Right cardiac atrium (tissue), 5 donors: ENCODE measurements around the gene STRBP. TPM values are rescaled to one million over a fixed set of nuclear protein-coding genes. Genes with fewer than 3 reads are reported as not detected.
A peak's percentile ranks its signal among the peaks of the same experiment; 100 is the strongest.

Experiments used
- ATAC-seq, 2 donors: fragments of 200-7000 bp; cut with Tn5 transposase; one replicate each; pipeline versions ENCODE4 v1.8.0 to v1.9.1; 2020; ENCODE audit warnings: moderate library complexity in 2 of 2, mild to moderate bottlenecking in 1 of 2
- DNase-seq, 3 donors: peaks; one replicate each; pipeline ENCODE4 v3.0.0-alpha.2; 2020
- H3K27ac ChIP-seq: one replicate; pipeline ENCODE4 v1.5.1; 2013; ENCODE audit warnings: mild to moderate bottlenecking, low read length, control low read depth, moderate library complexity
- H3K27me3 ChIP-seq: one replicate; pipeline ENCODE4 v1.6.1; 2013; ENCODE audit not compliant: control insufficient read depth, insufficient read depth
- H3K4me1 ChIP-seq: one replicate; pipeline ENCODE4 v1.6.1; 2013; ENCODE audit warnings: low read length; ENCODE audit not compliant: control insufficient read depth, insufficient read depth
- H3K4me3 ChIP-seq: one replicate; pipeline ENCODE4 v1.5.1; 2013; ENCODE audit warnings: low read length, control low read depth
- H3K9me3 ChIP-seq: one replicate; pipeline ENCODE4 v1.6.1; 2013; ENCODE audit warnings: low read length; ENCODE audit not compliant: control insufficient read depth
- WGBS: extraction: QIAGEN DNeasy Blood & Tissue Kit; methylation state at CpG from one replicate; pipeline ENCODE4 v1.1.7; 2013; 5-methylcytosine and 5-hydroxymethylcytosine counted together
- intact Hi-C, 4 donors: fragments of 100-400 bp; cut with DNase I; formaldehyde crosslinking; loops; one replicate each; pipeline versions ENCODE4 v1.11.0 to v1.14.0; 2022 to 2023
- long read RNA-seq, 4 donors: library from polyadenylated mRNA; unstranded; transcript quantifications; one replicate each; pipeline ENCODE4 v2.0.0, GENCODE V29; 2020 to 2021
- polyA plus RNA-seq: library from polyadenylated mRNA; stranded (reverse); fragments of 200-250 nt; gene quantifications from one replicate; pipeline ENCODE4 v1.2.3, GENCODE V29; 2013
- total RNA-seq, 4 donors: library from RNA; stranded (reverse); fragmentation: NEBNext Ultra II Directional; extraction: Animal tissue kit (Norgen Biotek cat#: 25700); gene quantifications; one replicate each; pipeline ENCODE4 v1.2.1, GENCODE V29; 2021
- donor health status: healthy with polysubstance abuse.
- donor health status: DM: no; HTN: yes; CAD: no.
- donor health status: DM: no; HTN: no; CAD: no.
- donor health status: DM: no; HTN: yes; CAD: no; lungs with severe emphysema.
- donor health status: DM: yes; HTN: yes; CAD: no.

Gene STRBP
- total RNA-seq = 10 to 100 TPM; 18.2 to 26.8 (median 22.8) TPM
- polyA plus RNA-seq = 9.8 TPM
- long read RNA-seq, donor 1, full-length matches to known transcripts = 4 of 31 reads
- long read RNA-seq, donor 1, partial matches to known transcripts = 4 of 31 reads
- long read RNA-seq, donor 1, other reads (novel, unspliced or antisense) = 23 of 31 reads
- long read RNA-seq, donor 2, partial matches to known transcripts = 1 of 18 reads
- long read RNA-seq, donor 2, other reads (novel, unspliced or antisense) = 17 of 18 reads
- long read RNA-seq, donor 3, partial matches to known transcripts = 1 of 2 reads
- long read RNA-seq, donor 3, other reads (novel, unspliced or antisense) = 1 of 2 reads
- long read RNA-seq, donor 4, partial matches to known transcripts = 4 of 15 reads
- long read RNA-seq, donor 4, other reads (novel, unspliced or antisense) = 10 of 15 reads

DNA sequence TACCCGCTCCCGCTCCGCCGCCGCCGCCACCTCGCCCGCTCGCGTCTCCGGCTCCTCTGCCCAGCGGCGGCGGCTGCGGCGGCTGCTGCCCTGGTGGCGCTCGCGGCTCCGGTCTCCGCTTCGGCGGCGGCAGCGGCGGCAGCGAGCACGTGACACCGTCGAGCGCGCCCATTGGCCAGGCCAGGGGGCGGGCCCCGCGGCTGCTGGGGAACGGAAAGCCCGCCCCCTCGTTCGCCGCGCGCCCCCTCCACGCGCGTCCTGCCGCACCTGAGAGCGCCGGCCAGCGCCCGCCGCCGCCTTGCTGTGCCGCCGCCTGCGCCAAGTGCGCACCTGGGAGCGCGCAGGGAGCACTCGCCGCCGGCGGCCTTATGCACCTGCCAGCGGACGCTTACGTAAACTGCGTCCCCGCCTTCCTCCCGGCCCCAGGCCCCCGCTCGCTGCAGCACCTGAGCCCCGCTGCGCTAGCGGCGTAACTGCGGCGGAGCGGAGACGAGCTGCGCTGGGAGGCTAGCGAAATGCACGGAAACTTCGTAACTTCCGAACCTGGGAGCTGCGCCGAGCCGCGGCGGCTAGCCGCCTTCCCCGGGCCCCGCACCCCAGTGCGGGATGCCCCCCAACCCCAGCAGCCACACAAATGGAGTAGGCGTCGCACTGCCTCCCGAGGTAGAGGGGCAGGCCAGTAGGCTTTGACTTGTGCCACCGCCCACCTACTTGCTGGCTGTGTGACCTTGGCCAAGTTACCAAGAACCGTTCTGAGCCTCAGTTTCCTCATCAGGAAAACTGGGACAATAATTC lies at the start of gene STRBP:
TSS of gene STRBP (minus strand) at position 122 of the 795 bp plus-strand sequence. CDS start 84,452 bp downstream, outside the sequence.
- DNase-seq = peak; percentile 90 to 97 (median 97)
- intact Hi-C loops = loop anchor here in 1 of 4 donors (5.0 kb wide), 1 partner anchor 74 kb away; no protein-coding TSS in a partner anchor
- peak; percentile 97 for ATAC-seq
- H3K4me1 ChIP-seq = peaks cover 4% of the 10 kb centered on the region
- H3K4me3 ChIP-seq = peak within 1 kb of the TSS; percentile 68
- under 1% methylated on average over 97 of the region's 97 CpGs for WGBS
- no peaks in the 10 kb centered on the region for H3K27me3 ChIP-seq
- H3K27ac ChIP-seq = peak within 1 kb of the TSS; percentile 49
- no peaks in the 10 kb centered on the region for H3K9me3 ChIP-seq

DNA sequence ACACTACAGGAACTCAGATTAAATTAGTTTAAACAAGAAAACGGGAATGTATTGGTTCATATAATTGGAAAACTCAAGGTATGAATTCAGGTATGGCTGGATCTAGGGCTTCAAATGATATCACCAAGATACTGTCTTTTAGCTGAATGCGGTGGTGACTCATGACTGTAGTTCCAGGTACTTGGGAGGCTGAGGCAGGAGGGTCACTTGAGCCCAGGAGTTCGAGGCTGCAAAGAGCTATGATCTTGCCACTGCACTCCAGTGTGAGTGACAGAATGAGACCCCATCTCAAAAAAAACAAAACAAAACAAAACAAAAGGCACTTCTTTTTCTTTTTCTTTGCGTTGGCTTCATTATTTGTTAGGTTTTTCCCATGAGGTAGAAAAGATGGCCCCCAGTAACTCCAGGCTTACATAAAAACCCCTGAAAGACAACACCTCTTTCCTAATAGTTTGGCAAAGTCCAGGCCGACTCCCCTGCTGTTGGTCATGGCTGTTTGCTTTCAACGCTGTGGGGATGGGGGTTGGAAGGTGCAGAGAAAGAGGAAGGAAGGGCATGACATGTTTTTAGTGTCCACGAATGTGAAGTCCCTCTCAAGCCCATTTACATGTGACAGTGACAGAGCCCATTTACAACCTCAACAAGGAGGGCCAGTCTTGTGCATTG lies 47.8 kb upstream of the STRBP start:
- no peaks in the 10 kb centered on the region for H3K4me1 ChIP-seq
- H3K4me3 ChIP-seq = no peak overlapping the region
- H3K9me3 ChIP-seq = no peaks in the 10 kb centered on the region
- H3K27ac ChIP-seq = no peak overlapping the region
- WGBS = 72% methylated on average over 7 of the region's 7 CpGs
- ATAC-seq (no peak), DNase-seq (no peak)
- no peaks in the 10 kb centered on the region for H3K27me3 ChIP-seq
- intact Hi-C loops = no loop called here

DNA sequence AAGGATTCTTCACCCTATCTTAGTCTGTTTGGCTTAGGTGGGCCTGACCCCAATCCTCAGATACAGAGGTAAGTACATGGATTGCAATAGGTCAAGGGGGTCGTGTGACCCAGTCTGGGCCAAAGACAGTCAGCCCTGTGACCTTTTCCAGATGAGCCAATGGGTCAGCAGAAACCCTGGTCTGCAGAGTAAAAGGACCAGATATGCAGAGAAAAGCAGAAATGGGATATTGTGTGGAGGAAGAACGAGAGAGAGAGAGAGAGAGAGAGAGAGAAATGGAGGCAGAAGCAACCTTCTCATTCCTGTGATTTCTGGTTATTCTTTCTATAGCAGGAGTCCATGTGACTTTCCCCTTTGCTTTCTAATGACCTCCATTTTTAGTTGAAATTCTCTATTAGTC lies 47.2 kb upstream of the STRBP start:
- no peak for DNase-seq
- Histone ChIP-seq H3K4me3 (no peak overlapping the region), H3K9me3 (no peaks in the 10 kb centered on the region), H3K27me3 (no peaks in the 10 kb centered on the region), H3K27ac (no peak overlapping the region), H3K4me1 (no peaks in the 10 kb centered on the region)
- 82% methylated on average over 2 of the region's 2 CpGs for WGBS
- ATAC-seq = no peak
- intact Hi-C loops = no loop called here

DNA sequence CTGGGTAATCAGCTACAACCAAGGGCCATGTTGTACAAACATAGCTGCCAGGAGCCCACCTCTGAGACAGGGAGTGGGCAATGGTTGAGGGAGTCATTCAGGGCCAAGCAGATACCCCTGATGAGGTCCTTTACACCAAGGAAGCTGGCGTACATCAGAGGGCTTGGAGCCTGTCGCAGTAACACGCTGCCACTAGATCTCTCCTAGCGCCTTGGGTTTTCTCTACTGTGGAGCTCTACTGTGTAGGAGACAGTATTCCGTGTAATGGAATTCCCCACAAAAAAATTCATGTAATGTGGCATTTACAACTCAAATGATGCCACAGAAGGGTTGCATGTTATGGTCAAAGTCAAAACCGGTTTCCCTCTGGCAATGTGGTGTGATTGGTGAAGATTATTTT lies 46.2 kb upstream of the STRBP start:
- DNase-seq (no peak), ATAC-seq (no peak)
- H3K4me1 ChIP-seq = no peaks in the 10 kb centered on the region
- no peaks in the 10 kb centered on the region for H3K9me3 ChIP-seq
- H3K27ac ChIP-seq = no peak overlapping the region
- 96% methylated on average over 6 of the region's 6 CpGs for WGBS
- no peaks in the 10 kb centered on the region for H3K27me3 ChIP-seq
- intact Hi-C loops = no loop called here
- no peak overlapping the region for H3K4me3 ChIP-seq

DNA sequence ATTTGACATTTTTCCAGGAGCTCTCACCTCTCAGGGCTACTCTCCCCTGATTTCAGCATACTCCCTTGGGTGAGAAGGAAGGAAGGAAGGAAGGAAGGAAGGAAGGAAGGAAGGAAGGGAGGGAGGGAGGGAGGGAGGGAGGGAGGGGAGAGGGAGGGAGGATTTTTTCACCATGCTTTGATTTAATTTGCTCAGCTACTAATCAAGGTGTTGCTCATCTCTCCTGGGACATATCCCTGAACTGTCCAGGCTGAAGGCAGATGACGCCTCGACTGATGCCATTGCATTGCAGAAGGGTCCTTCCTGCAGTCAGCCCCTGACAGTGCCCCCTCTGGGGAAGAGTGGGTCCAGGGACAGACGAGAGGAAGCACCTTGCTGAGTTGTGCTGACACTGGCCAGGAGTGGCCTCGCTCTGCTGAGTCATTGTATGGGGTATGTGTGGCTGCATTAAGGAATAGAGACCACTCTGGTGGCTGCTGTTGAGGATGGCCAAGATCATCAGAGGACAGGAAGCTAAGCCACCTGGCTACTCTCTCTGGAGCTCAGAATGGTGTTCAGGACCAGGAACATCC lies 44.0 kb upstream of the STRBP start:
- Histone ChIP-seq H3K27me3 (no peaks in the 10 kb centered on the region), H3K4me3 (no peak overlapping the region), H3K27ac (no peak overlapping the region), H3K4me1 (no peaks in the 10 kb centered on the region), H3K9me3 (no peaks in the 10 kb centered on the region)
- no peak for DNase-seq
- WGBS = 80% methylated on average over 4 of the region's 4 CpGs
- intact Hi-C loops = no loop called here
- ATAC-seq = no peak

DNA sequence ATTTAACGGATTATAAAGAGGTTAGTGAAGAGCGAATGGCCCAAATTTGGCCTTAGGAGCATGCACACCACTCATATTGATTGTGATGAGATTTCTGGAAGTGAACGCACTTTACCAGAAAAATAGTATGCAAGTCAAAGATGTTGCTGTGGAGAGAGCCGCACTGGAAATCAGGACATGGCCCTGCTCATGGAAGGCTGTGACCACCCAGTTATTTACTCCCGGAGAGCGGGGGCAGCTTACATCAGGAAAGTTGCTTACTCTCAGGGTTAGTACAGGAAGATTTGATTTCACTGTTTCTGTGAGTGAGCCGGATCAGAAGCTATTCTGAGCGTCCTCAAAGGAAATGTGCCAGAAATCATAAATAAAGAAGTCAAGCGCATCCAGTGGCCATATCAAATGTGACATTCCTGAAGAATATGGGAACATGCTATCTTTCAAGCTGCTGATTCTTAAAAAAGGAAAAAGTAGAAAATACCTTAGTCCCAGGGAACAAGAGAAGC lies 42.9 kb upstream of the STRBP start:
- no peaks in the 10 kb centered on the region for H3K9me3 ChIP-seq
- H3K27ac ChIP-seq = no peak overlapping the region
- no peak for ATAC-seq
- DNase-seq = no peak
- 46% methylated on average over 9 of the region's 9 CpGs for WGBS
- no peak overlapping the region for H3K4me3 ChIP-seq
- H3K27me3 ChIP-seq = no peaks in the 10 kb centered on the region
- intact Hi-C loops = no loop called here
- H3K4me1 ChIP-seq = no peaks in the 10 kb centered on the region

DNA sequence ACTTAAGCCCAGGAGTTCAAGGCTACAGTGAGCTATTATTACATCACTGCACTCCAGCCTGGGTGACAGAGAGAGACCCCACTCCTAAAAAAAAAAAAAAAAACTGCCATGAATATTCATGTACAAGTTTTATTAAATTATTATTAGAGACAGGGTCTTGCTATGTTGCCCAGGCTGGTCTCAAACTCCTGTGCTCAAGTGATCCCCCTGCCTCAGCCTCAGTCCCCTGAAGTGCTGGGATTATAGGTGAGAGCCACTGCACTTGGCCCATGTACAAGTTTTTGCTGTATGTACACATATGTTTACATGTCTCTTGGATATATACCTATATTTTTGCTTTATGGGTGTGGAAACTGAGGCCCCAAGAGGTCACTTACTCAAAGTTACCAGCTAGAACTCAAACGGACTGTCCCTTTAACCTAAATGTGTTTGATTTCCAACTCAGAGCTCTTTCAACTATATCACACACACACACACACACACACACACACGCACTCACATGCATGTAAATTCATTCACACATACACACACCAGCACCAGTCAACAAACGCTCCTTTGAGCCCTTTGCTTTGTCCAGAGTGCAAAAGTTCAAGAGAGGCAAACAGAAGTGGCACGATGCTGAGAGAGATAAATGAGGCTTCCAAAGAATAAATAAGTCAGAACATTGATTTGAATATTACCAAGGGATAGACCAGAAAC lies 42.3 kb upstream of the STRBP start:
- Histone ChIP-seq H3K9me3 (no peaks in the 10 kb centered on the region), H3K27ac (no peak overlapping the region), H3K4me3 (no peak overlapping the region), H3K27me3 (no peaks in the 10 kb centered on the region), H3K4me1 (no peaks in the 10 kb centered on the region)
- ATAC-seq (no peak), DNase-seq (no peak)
- WGBS = 58% methylated on average over 4 of the region's 4 CpGs
- intact Hi-C loops = no loop called here

DNA sequence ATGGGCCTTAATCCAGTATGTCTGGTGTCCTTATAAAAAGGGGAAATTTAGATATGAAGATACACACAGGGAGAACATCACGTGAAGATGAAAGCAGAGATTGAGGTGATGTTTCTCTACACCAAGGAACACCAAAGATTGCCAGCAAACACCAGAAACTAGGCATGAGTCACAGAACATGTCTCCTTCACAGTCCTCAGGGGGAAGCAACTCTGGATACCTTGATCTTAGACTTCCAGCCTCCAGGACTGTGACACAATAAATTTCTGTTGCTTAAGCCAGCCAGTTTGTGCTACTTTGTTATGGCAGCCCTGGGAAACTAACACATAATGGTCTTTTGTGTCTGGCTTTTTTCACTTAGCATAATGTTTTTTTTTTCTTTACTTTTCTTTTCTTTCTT lies 41.2 kb upstream of the STRBP start:
- H3K9me3 ChIP-seq = no peaks in the 10 kb centered on the region
- DNase-seq = no peak
- intact Hi-C loops = no loop called here
- no peak overlapping the region for H3K4me3 ChIP-seq
- H3K27me3 ChIP-seq = no peaks in the 10 kb centered on the region
- H3K4me1 ChIP-seq = no peaks in the 10 kb centered on the region
- 78% methylated on average over 1 of the region's 1 CpG for WGBS
- H3K27ac ChIP-seq = no peak overlapping the region
- ATAC-seq = no peak

DNA sequence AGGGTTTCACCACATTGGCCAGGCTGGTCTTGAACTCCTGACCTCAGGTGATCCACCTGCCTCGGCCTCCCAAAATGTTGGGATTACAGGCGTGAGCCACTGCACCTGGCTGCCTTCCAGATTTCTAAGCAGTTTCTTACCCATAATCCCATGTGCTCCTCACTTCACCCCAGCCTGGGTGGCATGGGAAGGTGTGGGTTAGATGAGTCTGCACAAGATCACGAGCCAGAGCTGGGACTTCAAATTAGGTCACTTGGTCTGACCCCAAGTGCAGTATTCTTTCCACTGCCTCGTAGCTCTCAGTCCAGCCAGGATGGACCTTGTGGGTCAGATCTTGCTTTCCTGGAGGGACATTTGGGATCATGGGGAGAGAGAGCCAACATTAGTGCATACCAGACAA lies 37.5 kb upstream of the STRBP start:
- Histone ChIP-seq H3K4me1 (peaks cover 7% of the 10 kb centered on the region), H3K9me3 (no peaks in the 10 kb centered on the region), H3K27me3 (no peaks in the 10 kb centered on the region), H3K27ac (no peak overlapping the region), H3K4me3 (no peak overlapping the region)
- ATAC-seq (peak; percentile 31 to 32), DNase-seq (no peak)
- WGBS = 48% methylated on average over 4 of the region's 4 CpGs
- intact Hi-C loops = no loop called here

DNA sequence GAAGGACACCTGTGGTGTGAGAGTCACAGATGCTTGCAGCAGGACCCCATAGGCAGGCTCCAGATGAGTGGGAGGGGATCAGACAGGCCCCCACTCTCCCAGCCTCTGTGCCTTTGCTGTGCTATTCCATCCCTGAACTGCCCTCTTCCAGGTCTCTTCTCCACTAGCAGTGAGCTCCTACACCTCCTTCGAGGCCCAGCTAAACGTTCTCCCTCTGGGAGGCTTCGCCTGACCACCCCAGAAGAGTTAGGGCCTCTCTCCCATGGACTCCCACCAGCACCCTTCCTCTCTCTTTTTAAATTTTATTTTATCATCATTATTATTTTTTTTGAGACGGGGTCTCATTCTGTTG lies 35.9 kb upstream of the STRBP start:
- no peaks in the 10 kb centered on the region for H3K9me3 ChIP-seq
- WGBS = 68% methylated on average over 4 of the region's 4 CpGs
- ATAC-seq (no peak), DNase-seq (no peak)
- peaks cover 7% of the 10 kb centered on the region for H3K4me1 ChIP-seq
- H3K27ac ChIP-seq = peak overlapping the region; percentile 20
- intact Hi-C loops = no loop called here
- H3K27me3 ChIP-seq = no peaks in the 10 kb centered on the region
- H3K4me3 ChIP-seq = no peak overlapping the region
